Panc1 (cell line): Measurements from ENCODE around the gene CCDC192. TPM values are rescaled to one million over a fixed set of nuclear protein-coding genes. Genes with fewer than 3 reads are reported as not detected.

Experiments used
- ATAC-seq: fragments of 200-7000 bp; cut with Tn5 transposase; 2 replicates; pipeline ENCODE4 v1.9.1; 2020; ENCODE audit warnings: mild to moderate bottlenecking, moderate library complexity
- BruUV-seq: library from RNA; stranded (reverse); fragments of 400-500 nt; replicated peaks from 2 replicates; lab custom pipeline; 2021; lab: Mats Ljungman, UMichigan
- CTCF ChIA-PET: fragments of 300-600 bp; sonication (Branson Sonifier 250); formaldehyde crosslinking; loops from one replicate; lab custom pipeline; 2022; ENCODE audit warnings: antibody characterized with exemption; lab: Charles Lee
- POLR2A ChIA-PET: fragments of 300-600 bp; sonication (Branson Sonifier 250); formaldehyde crosslinking; loops from one replicate; lab custom pipeline; 2022; ENCODE audit warnings: antibody characterized with exemption; lab: Charles Lee
- DNase-seq: peaks from one replicate; pipeline ENCODE4 v3.0.0-alpha.2; 2010; ENCODE audit warnings: low read depth, low spot score
- H3K27ac ChIP-seq: 2 replicates; pipeline ENCODE4 v1.5.1; 2011; ENCODE audit warnings: mild to moderate bottlenecking, low read length, inconsistent platforms
- H3K27me3 ChIP-seq: fragments of 200-500 bp; sonication (Bioruptor generic); 2 replicates; pipeline ENCODE4 v1.6.0; 2014; ENCODE audit warnings: low read length, inconsistent platforms; ENCODE audit not compliant: control insufficient read depth, insufficient read depth
- H3K36me3 ChIP-seq: fragments of 200-500 bp; sonication (Bioruptor generic); 2 replicates; pipeline ENCODE4 v1.5.1; 2014; ENCODE audit warnings: inconsistent platforms, mild to moderate bottlenecking, low read length, moderate library complexity; ENCODE audit not compliant: control insufficient read depth, insufficient read depth
- H3K4me1 ChIP-seq: 2 replicates; pipeline ENCODE4 v1.5.1; 2011; ENCODE audit warnings: inconsistent platforms, mild to moderate bottlenecking, low read length, moderate library complexity; ENCODE audit not compliant: control insufficient read depth, insufficient read depth
- H3K4me3 ChIP-seq, 2 experiments: 2 replicates each; pipeline ENCODE4 v1.5.1; 2011 to 2012; ENCODE audit warnings: low read depth in 2 of 2, low read length in 2 of 2, mild to moderate bottlenecking in 2 of 2, inconsistent platforms in 1 of 2, moderate library complexity in 1 of 2
- H3K9me3 ChIP-seq: fragments of 200-500 bp; sonication (Bioruptor generic); 2 replicates; pipeline ENCODE4 v1.5.1; 2014; ENCODE audit warnings: low read depth, mild to moderate bottlenecking, inconsistent platforms, low read length, moderate library complexity; ENCODE audit not compliant: control insufficient read depth, insufficient read depth
- POLR2AphosphoS5 ChIP-seq: IDR thresholded peaks from 2 replicates; pipeline ENCODE4 v1.6.1; 2012; ENCODE audit warnings: mild to moderate bottlenecking, low read depth, low read length, moderate library complexity
- SIN3A ChIP-seq: IDR thresholded peaks from 2 replicates; pipeline ENCODE4 v1.6.1; 2012; ENCODE audit warnings: low read depth, mild to moderate bottlenecking, low read length, moderate library complexity, borderline replicate concordance; ENCODE audit not compliant: insufficient read depth
- TCF7L2 ChIP-seq: IDR thresholded peaks from 2 replicates; pipeline ENCODE4 v1.6.1; 2011; ENCODE audit warnings: mild to moderate bottlenecking, low read depth, low read length, inconsistent platforms
- in situ Hi-C: cut with HindIII; loops from 2 replicates; pipeline ENCODE4 v1.10.0; 2016; ENCODE audit warnings: low sequenced_read_pairs, low pct_unique_long_range_greater_than_20kb
- intact Hi-C: fragments of 100-400 bp; cut with micrococcal nuclease; formaldehyde crosslinking; loops from one replicate; pipeline ENCODE4 v1.10.0; 2022; ENCODE audit not compliant: unreplicated experiment
- total RNA-seq: library from RNA; stranded (reverse); gene quantifications from one replicate; pipeline ENCODE4 v1.2.1, GENCODE V29; 2021; ENCODE audit not compliant: unreplicated experiment
- TF ChIP-seq, protein P1 (sequence below): fragments of 450-650 bp; IDR thresholded peaks from 2 replicates; pipeline ENCODE4 v1.5.1; 2017; ENCODE audit warnings: mild to moderate bottlenecking
- TF ChIP-seq, protein P2 (sequence below), 2 experiments: IDR thresholded peaks; 2 replicates each; pipeline ENCODE4 v1.6.1; 2011 to 2012; ENCODE audit warnings: low read depth in 2 of 2, control low read depth in 1 of 2, low read length in 1 of 2, mild to moderate bottlenecking in 1 of 2, moderate library complexity in 1 of 2; ENCODE audit not compliant: insufficient read depth in 1 of 2

The CCDC192 gene
- total RNA-seq, 1 experiment from 2014 or later, result not detected

DNA sequence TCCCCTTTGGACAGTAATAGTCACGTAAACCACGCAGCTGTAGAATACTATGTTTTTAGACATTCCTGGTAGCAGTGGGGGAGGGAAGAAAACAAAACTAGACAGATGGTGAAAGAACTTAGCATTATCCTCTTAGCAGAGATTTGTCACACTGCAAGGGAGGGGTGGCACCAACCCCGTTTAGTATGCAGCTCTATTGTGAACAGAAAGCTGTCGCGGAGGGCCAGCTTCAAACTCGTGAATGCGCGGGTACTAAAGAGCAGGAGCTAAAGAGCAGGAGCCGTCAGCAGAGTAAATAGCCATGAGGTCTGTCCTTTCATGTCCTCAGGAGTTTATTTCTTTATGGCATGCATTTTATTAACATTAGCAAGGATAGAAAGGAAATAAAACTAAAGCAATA lies 238.5 kb downstream of the CCDC192 start:
- Histone ChIP-seq H3K4me3 (no peak overlapping the region), H3K4me1 (no peaks in the 10 kb centered on the region), H3K9me3 (no peaks in the 10 kb centered on the region), H3K36me3 (no peaks in the 10 kb centered on the region), H3K27me3 (no peaks in the 10 kb centered on the region), H3K27ac (no peak overlapping the region)
- ChIA-PET POLR2A (no interaction called here), CTCF (no interaction called here)
- intact Hi-C loops, result no loop called here
- DNase-seq (no peak), ATAC-seq (no peak)
- TF ChIP-seq SIN3A (no peak), TCF7L2 (no peak), POLR2AphosphoS5 (no peak)
- TF ChIP-seq, protein P1, sequence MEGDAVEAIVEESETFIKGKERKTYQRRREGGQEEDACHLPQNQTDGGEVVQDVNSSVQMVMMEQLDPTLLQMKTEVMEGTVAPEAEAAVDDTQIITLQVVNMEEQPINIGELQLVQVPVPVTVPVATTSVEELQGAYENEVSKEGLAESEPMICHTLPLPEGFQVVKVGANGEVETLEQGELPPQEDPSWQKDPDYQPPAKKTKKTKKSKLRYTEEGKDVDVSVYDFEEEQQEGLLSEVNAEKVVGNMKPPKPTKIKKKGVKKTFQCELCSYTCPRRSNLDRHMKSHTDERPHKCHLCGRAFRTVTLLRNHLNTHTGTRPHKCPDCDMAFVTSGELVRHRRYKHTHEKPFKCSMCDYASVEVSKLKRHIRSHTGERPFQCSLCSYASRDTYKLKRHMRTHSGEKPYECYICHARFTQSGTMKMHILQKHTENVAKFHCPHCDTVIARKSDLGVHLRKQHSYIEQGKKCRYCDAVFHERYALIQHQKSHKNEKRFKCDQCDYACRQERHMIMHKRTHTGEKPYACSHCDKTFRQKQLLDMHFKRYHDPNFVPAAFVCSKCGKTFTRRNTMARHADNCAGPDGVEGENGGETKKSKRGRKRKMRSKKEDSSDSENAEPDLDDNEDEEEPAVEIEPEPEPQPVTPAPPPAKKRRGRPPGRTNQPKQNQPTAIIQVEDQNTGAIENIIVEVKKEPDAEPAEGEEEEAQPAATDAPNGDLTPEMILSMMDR, result no peak
- in situ Hi-C loops, result no loop called here
- BruUV-seq, result no TSS peak

DNA sequence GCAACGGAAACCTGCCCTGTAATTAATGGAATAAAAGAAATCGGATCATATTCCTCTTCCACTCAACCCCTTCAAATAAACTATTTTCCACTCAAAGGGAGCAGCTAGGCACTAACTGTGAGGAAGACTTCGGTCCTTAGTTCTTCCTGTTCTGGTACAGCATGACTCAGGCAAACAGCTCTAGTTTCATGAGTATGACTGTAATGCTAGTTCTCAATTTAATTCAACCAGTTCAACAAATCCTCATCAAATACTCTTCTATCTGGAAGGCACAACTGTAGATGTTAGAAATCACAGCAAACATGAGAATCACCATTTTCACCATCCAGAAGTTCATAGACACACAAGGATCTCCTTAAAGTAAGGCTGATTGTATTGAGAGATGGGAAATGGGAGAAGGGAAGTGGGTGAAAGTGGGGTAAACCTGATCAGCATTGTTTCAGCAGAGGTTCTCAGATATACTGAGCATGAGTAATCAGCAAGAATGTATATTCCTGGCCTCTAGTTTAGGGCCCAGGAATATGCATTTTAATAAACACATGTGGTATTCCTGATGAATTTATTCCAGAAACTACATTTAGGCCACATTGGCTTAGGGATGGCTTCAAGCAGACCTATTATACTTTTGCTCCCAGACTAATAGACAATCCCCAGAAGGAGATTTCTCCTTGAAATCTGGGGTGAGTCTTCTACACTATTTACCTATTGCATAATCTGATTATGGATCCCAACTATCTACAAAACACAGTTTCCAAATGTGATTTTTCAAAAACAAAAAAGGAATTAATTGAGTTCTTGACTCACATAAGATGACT lies 239.3 kb downstream of the CCDC192 start:
- H3K27ac ChIP-seq, result no peak overlapping the region
- H3K36me3 ChIP-seq, result no peaks in the 10 kb centered on the region
- H3K27me3 ChIP-seq, result no peaks in the 10 kb centered on the region
- intact Hi-C loops, result no loop called here
- H3K4me3 ChIP-seq, result no peak overlapping the region
- TF ChIP-seq TCF7L2, result no peak
- TF ChIP-seq POLR2AphosphoS5, result no peak
- TF ChIP-seq, protein P1, result no peak
- TF ChIP-seq SIN3A, result no peak
- TF ChIP-seq, protein P2, sequence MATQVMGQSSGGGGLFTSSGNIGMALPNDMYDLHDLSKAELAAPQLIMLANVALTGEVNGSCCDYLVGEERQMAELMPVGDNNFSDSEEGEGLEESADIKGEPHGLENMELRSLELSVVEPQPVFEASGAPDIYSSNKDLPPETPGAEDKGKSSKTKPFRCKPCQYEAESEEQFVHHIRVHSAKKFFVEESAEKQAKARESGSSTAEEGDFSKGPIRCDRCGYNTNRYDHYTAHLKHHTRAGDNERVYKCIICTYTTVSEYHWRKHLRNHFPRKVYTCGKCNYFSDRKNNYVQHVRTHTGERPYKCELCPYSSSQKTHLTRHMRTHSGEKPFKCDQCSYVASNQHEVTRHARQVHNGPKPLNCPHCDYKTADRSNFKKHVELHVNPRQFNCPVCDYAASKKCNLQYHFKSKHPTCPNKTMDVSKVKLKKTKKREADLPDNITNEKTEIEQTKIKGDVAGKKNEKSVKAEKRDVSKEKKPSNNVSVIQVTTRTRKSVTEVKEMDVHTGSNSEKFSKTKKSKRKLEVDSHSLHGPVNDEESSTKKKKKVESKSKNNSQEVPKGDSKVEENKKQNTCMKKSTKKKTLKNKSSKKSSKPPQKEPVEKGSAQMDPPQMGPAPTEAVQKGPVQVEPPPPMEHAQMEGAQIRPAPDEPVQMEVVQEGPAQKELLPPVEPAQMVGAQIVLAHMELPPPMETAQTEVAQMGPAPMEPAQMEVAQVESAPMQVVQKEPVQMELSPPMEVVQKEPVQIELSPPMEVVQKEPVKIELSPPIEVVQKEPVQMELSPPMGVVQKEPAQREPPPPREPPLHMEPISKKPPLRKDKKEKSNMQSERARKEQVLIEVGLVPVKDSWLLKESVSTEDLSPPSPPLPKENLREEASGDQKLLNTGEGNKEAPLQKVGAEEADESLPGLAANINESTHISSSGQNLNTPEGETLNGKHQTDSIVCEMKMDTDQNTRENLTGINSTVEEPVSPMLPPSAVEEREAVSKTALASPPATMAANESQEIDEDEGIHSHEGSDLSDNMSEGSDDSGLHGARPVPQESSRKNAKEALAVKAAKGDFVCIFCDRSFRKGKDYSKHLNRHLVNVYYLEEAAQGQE (IDR thresholded peaks at IDR 0.05; ENCODE audit: insufficient read depth in 1 of 2, low read depth in 2 of 2, low read length in 1 of 2), result no peak
- in situ Hi-C loops, result no loop called here
- BruUV-seq, result no TSS peak
- H3K4me1 ChIP-seq, result no peaks in the 10 kb centered on the region
- CTCF ChIA-PET, result no interaction called here
- no peak for ATAC-seq
- no peak for DNase-seq
- no peaks in the 10 kb centered on the region for H3K9me3 ChIP-seq
- POLR2A ChIA-PET, result no interaction called here
